C4-2B (cell line): Measurements from ENCODE around the gene ASIC2.

Source experiments
- H3K27ac ChIP-seq: fragments of 450-650 bp; 2 replicates; pipeline ENCODE4 v1.5.1; 2017
- ZFX ChIP-seq: fragments of 450-650 bp; IDR thresholded peaks from 2 replicates; pipeline ENCODE4 v1.6.1; 2017
- TF ChIP-seq, protein P1 (sequence below): fragments of 450-650 bp; conservative IDR thresholded peaks from 2 replicates; pipeline ENCODE4 v1.5.1; 2017; ENCODE audit warnings: mild to moderate bottlenecking

Gene ASIC2

GRCh38 chr17:33198954-33199353, 94.1 kb downstream of the ASIC2 start:
- H3K27ac ChIP-seq = no peak overlapping the region
- no peak for TF ChIP-seq ZFX
- TF ChIP-seq, protein P1, sequence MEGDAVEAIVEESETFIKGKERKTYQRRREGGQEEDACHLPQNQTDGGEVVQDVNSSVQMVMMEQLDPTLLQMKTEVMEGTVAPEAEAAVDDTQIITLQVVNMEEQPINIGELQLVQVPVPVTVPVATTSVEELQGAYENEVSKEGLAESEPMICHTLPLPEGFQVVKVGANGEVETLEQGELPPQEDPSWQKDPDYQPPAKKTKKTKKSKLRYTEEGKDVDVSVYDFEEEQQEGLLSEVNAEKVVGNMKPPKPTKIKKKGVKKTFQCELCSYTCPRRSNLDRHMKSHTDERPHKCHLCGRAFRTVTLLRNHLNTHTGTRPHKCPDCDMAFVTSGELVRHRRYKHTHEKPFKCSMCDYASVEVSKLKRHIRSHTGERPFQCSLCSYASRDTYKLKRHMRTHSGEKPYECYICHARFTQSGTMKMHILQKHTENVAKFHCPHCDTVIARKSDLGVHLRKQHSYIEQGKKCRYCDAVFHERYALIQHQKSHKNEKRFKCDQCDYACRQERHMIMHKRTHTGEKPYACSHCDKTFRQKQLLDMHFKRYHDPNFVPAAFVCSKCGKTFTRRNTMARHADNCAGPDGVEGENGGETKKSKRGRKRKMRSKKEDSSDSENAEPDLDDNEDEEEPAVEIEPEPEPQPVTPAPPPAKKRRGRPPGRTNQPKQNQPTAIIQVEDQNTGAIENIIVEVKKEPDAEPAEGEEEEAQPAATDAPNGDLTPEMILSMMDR = no peak

DNA sequence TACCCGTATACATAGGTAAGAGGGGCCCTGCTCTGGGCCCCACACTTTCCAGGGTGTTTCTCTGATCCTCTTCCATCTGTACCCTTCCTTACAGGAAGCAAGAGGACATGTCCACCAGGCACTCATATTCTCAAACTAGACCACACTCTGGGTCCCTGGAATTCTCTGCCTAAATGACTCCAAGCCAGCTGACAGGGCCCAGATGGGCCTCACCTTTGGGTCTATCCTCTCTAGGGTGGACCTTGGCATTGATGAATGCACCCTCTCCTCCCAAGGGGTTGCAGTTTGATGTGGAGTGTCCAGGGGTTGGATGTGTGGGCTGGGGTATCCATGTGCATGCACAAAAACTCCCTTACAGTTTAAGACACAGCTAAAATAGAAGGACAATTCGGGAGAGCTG, 95.8 kb downstream of the ASIC2 start:
- no peak overlapping the region for H3K27ac ChIP-seq
- TF ChIP-seq ZFX = no peak

DNA sequence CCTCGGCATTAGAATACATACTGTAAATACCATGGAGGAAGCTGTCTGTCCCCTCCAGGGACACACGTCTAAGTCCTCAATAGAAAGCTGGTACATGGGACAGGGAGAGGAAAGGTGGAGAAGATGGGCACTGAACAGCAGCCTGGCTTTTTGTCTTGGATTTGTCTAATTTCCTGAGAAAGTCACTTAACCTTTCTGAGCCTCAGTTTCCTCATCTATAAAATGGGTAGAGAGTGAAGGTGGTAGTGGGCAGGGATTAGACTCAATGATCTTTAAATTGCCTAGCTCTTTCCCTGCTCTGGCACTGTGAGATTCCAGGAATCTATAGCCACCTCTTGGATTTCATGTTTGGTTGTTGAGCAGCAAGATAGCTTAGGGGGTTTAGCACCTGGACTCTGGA, 96.2 kb downstream of the ASIC2 start:
- no peak overlapping the region for H3K27ac ChIP-seq

GRCh38 chr17:33192951-33193911, 99.9 kb downstream of the ASIC2 start:
- no peak overlapping the region for H3K27ac ChIP-seq
- no peak for TF ChIP-seq ZFX
- TF ChIP-seq, protein P1 = no peak

More for the DNA sequence above, 96.2 kb downstream of the ASIC2 start:
- TF ChIP-seq ZFX = no peak
- TF ChIP-seq, protein P1 = no peak

DNA sequence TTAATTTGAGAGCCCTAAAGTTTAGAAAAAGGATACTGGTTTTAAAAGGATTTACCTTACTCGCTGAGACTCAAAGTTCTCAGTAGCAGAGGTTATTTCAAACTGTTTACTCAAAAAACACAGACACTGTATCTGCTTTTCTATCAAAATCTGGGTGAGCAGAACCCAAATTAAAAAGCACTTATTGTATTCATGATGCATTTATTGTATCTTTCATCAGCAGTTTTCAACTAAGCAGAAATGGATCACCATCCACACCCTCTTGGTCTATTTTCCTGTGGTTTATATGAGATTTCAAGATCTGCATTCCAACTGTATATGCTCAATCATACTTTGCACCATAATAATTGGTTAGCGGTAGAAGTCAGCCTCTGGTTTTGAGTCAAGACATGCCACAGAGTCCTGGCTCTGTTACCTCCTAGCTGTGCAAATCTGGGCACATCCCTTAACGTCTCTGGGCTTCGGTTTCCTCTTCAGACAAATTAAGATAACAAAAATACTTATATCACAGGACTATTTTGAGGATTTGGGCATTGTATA, 109.5 kb downstream of the ASIC2 start:
- TF ChIP-seq, protein P1 = no peak
- TF ChIP-seq ZFX = no peak
- H3K27ac ChIP-seq = no peak overlapping the region

- TF ChIP-seq, protein P1 = no peak
- TF ChIP-seq ZFX = no peak
- H3K27ac ChIP-seq = no peak overlapping the region
These were observed 113.9 kb downstream of the ASIC2 start for GRCh38 chr17:33179151-33179550.

- TF ChIP-seq, protein P1 = no peak
- TF ChIP-seq ZFX = no peak
- H3K27ac ChIP-seq = no peak overlapping the region
These were observed 114.4 kb downstream of the ASIC2 start for GRCh38 chr17:33178681-33179080.
